HL-60 (cell line): Measurements from ENCODE around the gene ZNF672.

ENCODE experiments used
- GABPA ChIP-seq: IDR thresholded peaks from 2 replicates; pipeline ENCODE4 v1.6.1; 2012; ENCODE audit warnings: low read depth
- POLR2AphosphoS5 ChIP-seq: IDR thresholded peaks from 2 replicates; pipeline ENCODE4 v1.6.1; 2012; ENCODE audit warnings: low read depth
- TF ChIP-seq, protein P1 (sequence below): IDR thresholded peaks from one replicate; pipeline ENCODE4 v1.5.1; 2011; ENCODE audit warnings: low read length, control low read depth, inconsistent platforms; ENCODE audit not compliant: insufficient read depth
- TF ChIP-seq, protein P2 (sequence below): IDR thresholded peaks from 2 replicates; pipeline ENCODE4 v1.6.1; 2012; ENCODE audit warnings: low read depth; ENCODE audit not compliant: insufficient replicate concordance

DNA sequence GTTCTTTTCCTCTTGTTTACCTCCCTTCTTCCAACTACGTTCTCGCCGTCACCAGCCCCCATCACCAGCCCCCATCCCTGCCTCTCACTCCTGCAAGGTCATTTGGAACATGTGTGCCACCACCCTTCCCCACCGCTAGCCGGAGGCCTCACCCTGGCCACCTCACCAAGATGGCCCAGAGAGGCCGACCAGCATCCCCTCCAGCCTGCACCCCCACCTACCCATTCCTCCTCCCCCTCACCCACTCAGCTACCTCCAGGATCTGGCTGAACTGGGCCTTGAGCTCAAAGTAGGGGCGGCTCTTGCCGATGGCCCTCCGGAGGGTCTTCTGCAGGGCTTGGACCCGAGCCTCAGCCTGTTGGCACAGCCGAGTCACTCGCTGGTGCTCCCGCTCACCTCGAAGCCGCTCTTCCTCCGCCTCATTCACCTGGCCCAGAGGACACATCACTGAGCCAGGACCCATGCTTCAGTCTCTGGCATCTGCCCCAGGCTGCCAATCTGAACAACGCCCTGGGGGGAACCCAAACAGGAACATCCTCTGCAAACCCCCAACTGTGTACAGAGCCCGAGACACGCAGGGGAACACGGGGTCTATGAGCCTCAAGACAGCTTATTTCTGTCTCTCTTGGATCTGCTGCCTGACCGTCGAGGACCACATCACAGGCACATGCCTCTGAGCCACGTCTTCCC, 25.1 kb upstream of the ZNF672 start:
- TF ChIP-seq, protein P1, sequence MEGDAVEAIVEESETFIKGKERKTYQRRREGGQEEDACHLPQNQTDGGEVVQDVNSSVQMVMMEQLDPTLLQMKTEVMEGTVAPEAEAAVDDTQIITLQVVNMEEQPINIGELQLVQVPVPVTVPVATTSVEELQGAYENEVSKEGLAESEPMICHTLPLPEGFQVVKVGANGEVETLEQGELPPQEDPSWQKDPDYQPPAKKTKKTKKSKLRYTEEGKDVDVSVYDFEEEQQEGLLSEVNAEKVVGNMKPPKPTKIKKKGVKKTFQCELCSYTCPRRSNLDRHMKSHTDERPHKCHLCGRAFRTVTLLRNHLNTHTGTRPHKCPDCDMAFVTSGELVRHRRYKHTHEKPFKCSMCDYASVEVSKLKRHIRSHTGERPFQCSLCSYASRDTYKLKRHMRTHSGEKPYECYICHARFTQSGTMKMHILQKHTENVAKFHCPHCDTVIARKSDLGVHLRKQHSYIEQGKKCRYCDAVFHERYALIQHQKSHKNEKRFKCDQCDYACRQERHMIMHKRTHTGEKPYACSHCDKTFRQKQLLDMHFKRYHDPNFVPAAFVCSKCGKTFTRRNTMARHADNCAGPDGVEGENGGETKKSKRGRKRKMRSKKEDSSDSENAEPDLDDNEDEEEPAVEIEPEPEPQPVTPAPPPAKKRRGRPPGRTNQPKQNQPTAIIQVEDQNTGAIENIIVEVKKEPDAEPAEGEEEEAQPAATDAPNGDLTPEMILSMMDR, result no peak
- TF ChIP-seq POLR2AphosphoS5 (no peak), GABPA (no peak)
- TF ChIP-seq, protein P2, sequence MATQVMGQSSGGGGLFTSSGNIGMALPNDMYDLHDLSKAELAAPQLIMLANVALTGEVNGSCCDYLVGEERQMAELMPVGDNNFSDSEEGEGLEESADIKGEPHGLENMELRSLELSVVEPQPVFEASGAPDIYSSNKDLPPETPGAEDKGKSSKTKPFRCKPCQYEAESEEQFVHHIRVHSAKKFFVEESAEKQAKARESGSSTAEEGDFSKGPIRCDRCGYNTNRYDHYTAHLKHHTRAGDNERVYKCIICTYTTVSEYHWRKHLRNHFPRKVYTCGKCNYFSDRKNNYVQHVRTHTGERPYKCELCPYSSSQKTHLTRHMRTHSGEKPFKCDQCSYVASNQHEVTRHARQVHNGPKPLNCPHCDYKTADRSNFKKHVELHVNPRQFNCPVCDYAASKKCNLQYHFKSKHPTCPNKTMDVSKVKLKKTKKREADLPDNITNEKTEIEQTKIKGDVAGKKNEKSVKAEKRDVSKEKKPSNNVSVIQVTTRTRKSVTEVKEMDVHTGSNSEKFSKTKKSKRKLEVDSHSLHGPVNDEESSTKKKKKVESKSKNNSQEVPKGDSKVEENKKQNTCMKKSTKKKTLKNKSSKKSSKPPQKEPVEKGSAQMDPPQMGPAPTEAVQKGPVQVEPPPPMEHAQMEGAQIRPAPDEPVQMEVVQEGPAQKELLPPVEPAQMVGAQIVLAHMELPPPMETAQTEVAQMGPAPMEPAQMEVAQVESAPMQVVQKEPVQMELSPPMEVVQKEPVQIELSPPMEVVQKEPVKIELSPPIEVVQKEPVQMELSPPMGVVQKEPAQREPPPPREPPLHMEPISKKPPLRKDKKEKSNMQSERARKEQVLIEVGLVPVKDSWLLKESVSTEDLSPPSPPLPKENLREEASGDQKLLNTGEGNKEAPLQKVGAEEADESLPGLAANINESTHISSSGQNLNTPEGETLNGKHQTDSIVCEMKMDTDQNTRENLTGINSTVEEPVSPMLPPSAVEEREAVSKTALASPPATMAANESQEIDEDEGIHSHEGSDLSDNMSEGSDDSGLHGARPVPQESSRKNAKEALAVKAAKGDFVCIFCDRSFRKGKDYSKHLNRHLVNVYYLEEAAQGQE, result no peak
